WTC11 (cell line): Measurements from ENCODE around the gene SCD. TPM values are rescaled to one million over a fixed set of nuclear protein-coding genes. Genes with fewer than 3 reads are reported as not detected.

Source experiments
- ATAC-seq: fragments of 200-7000 bp; cut with Tn5 transposase; 2 replicates; pipeline ENCODE4 v1.10.0; 2021; ENCODE audit warnings: mild to moderate bottlenecking, moderate library complexity
- CTCF ChIA-PET: fragments of 300-600 bp; sonication (Branson Sonifier 250); formaldehyde crosslinking; loops from one replicate; lab custom pipeline; 2021; ENCODE audit warnings: antibody characterized with exemption; lab: Charles Lee
- POLR2A ChIA-PET: fragments of 350-600 bp; sonication (Branson Sonifier 250); formaldehyde crosslinking; loops from one replicate; lab custom pipeline; 2021; ENCODE audit warnings: antibody characterized with exemption; lab: Charles Lee
- DNase-seq: peaks from one replicate; pipeline ENCODE4 v3.0.0; 2021; ENCODE audit warnings: low spot score
- H3K27ac Mint-ChIP-seq: 2 replicates; pipeline ENCODE4 v1.8.0; 2021; ENCODE audit warnings: mixed read lengths
- H3K27me3 Mint-ChIP-seq: 2 replicates; pipeline ENCODE4 v1.8.0; 2021; ENCODE audit warnings: low read depth, mild to moderate bottlenecking, moderate library complexity, mixed read lengths
- H3K36me3 Mint-ChIP-seq: 2 replicates; pipeline ENCODE4 v1.8.0; 2021; ENCODE audit warnings: mixed read lengths
- H3K4me1 Mint-ChIP-seq: 2 replicates; pipeline ENCODE4 v1.8.0; 2022; ENCODE audit warnings: mixed read lengths
- H3K4me3 Mint-ChIP-seq: 2 replicates; pipeline ENCODE4 v1.8.0; 2021; ENCODE audit warnings: mild to moderate bottlenecking, moderate library complexity, mixed read lengths
- H3K9me3 Mint-ChIP-seq: 2 replicates; pipeline ENCODE4 v1.8.0; 2021; ENCODE audit warnings: mixed read lengths
- ARID4B ChIP-seq: sonication (generic); formaldehyde crosslinking; IDR thresholded peaks from 2 replicates; pipeline ENCODE4 v1.8.0; 2023; ENCODE audit warnings: missing genetic modification reagents, mild to moderate bottlenecking, borderline replicate concordance
- CDX4 ChIP-seq: fragments of 250-450 bp; sonication (Bioruptor Pico); IDR thresholded peaks from 2 replicates; pipeline ENCODE4 v1.9.0; 2021; ENCODE audit warnings: moderate library complexity, mild to moderate bottlenecking, inconsistent platforms, borderline replicate concordance
- E2F4 ChIP-seq: sonication (generic); formaldehyde crosslinking; IDR thresholded peaks from 2 replicates; pipeline ENCODE4 v1.8.1; 2022; ENCODE audit warnings: low read depth, mild to moderate bottlenecking, moderate library complexity, missing genetic modification reagents, borderline replicate concordance
- ETV6 ChIP-seq: sonication (generic); formaldehyde crosslinking; IDR thresholded peaks from 2 replicates; pipeline ENCODE4 v1.8.1; 2022; ENCODE audit warnings: mild to moderate bottlenecking, missing genetic modification reagents
- GRHL2 ChIP-seq: fragments of 250-450 bp; sonication (Bioruptor Pico); IDR thresholded peaks from 2 replicates; pipeline ENCODE4 v1.8.0; 2022; ENCODE audit warnings: mild to moderate bottlenecking, moderate library complexity; ENCODE audit not compliant: insufficient replicate concordance, severe bottlenecking
- IRF1 ChIP-seq: sonication (generic); formaldehyde crosslinking; IDR thresholded peaks from 2 replicates; pipeline ENCODE4 v1.8.0; 2023; ENCODE audit warnings: missing genetic modification reagents
- MYBL2 ChIP-seq: sonication (generic); formaldehyde crosslinking; IDR thresholded peaks from 2 replicates; pipeline ENCODE4 v1.8.1; 2023; ENCODE audit warnings: mild to moderate bottlenecking, moderate library complexity, missing genetic modification reagents
- NR1H2 ChIP-seq: sonication (generic); formaldehyde crosslinking; IDR thresholded peaks from 2 replicates; pipeline ENCODE4 v1.9.0; 2021; ENCODE audit warnings: mild to moderate bottlenecking, moderate library complexity, missing genetic modification reagents
- SMAD4 ChIP-seq: sonication (generic); formaldehyde crosslinking; IDR thresholded peaks from 2 replicates; pipeline ENCODE4 v1.8.0; 2022; ENCODE audit warnings: mild to moderate bottlenecking, missing genetic modification reagents
- SOX15 ChIP-seq: fragments of 250-450 bp; sonication (Bioruptor Pico); IDR thresholded peaks from 2 replicates; pipeline ENCODE4 v1.9.0; 2021; ENCODE audit warnings: mild to moderate bottlenecking
- SP1 ChIP-seq: sonication (generic); formaldehyde crosslinking; conservative IDR thresholded peaks from 2 replicates; pipeline ENCODE4 v1.8.1; 2022; ENCODE audit warnings: missing genetic modification reagents
- TEAD1 ChIP-seq: sonication (generic); formaldehyde crosslinking; IDR thresholded peaks from 2 replicates; pipeline ENCODE4 v1.8.0; 2022; ENCODE audit warnings: mild to moderate bottlenecking, missing genetic modification reagents
- TEAD4 ChIP-seq: sonication (generic); formaldehyde crosslinking; IDR thresholded peaks from 2 replicates; pipeline ENCODE4 v1.8.0; 2022; ENCODE audit warnings: mild to moderate bottlenecking, missing genetic modification reagents
- TP53 ChIP-seq: sonication (generic); formaldehyde crosslinking; IDR thresholded peaks from 2 replicates; pipeline ENCODE4 v1.8.1; 2023; ENCODE audit warnings: mild to moderate bottlenecking, missing genetic modification reagents
- ZNF219 ChIP-seq: sonication (generic); formaldehyde crosslinking; IDR thresholded peaks from 2 replicates; pipeline ENCODE4 v1.8.0; 2023; ENCODE audit warnings: missing genetic modification reagents, mild to moderate bottlenecking, borderline replicate concordance
- total RNA-seq: library from RNA; stranded (reverse); gene quantifications from 3 replicates; pipeline ENCODE4 v1.2.3, GENCODE V29; 2021
- TF ChIP-seq, protein P1 (sequence below): sonication (generic); formaldehyde crosslinking; IDR thresholded peaks from 2 replicates; pipeline ENCODE4 v1.8.1; 2022; ENCODE audit warnings: mild to moderate bottlenecking, moderate library complexity, missing genetic modification reagents
- TF ChIP-seq, protein P2 (sequence below): sonication (generic); formaldehyde crosslinking; IDR thresholded peaks from 2 replicates; pipeline ENCODE4 v1.8.1; 2023; ENCODE audit warnings: mild to moderate bottlenecking, missing genetic modification reagents, moderate library complexity
- TF ChIP-seq, protein P3 (sequence below): sonication (generic); formaldehyde crosslinking; IDR thresholded peaks from 2 replicates; pipeline ENCODE4 v1.8.0; 2022; ENCODE audit warnings: mild to moderate bottlenecking, missing genetic modification reagents
- TF ChIP-seq, protein P4 (sequence below): fragments of 200-600 bp; IDR thresholded peaks from 2 replicates; pipeline ENCODE4 v1.8.0; 2022; ENCODE audit warnings: antibody characterized with exemption
- TF ChIP-seq, protein P5 (sequence below): sonication (generic); formaldehyde crosslinking; IDR thresholded peaks from 2 replicates; pipeline ENCODE4 v1.8.1; 2022; ENCODE audit warnings: mild to moderate bottlenecking, missing genetic modification reagents, moderate library complexity, borderline replicate concordance

The SCD gene
- total RNA-seq, 1 experiment from 2014 or later = 556 TPM

GRCh38 chr10:100359529-100360150 is 12.6 kb downstream of the SCD start (continued):
- TF ChIP-seq, protein P1, sequence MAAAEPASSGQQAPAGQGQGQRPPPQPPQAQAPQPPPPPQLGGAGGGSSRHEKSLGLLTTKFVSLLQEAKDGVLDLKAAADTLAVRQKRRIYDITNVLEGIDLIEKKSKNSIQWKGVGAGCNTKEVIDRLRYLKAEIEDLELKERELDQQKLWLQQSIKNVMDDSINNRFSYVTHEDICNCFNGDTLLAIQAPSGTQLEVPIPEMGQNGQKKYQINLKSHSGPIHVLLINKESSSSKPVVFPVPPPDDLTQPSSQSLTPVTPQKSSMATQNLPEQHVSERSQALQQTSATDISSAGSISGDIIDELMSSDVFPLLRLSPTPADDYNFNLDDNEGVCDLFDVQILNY (CRISPR knock-in tag) = no peak
- no peak for TF ChIP-seq GRHL2 (CRISPR knock-in tag)
- TF ChIP-seq, protein P2, sequence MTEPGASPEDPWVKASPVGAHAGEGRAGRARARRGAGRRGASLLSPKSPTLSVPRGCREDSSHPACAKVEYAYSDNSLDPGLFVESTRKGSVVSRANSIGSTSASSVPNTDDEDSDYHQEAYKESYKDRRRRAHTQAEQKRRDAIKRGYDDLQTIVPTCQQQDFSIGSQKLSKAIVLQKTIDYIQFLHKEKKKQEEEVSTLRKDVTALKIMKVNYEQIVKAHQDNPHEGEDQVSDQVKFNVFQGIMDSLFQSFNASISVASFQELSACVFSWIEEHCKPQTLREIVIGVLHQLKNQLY (CRISPR knock-in tag) = no peak
- no peak for TF ChIP-seq ARID4B (CRISPR knock-in tag)
- TF ChIP-seq TEAD1 (CRISPR knock-in tag) = no peak
- no peak for TF ChIP-seq SOX15 (CRISPR knock-in tag)
- no peak for TF ChIP-seq ETV6
- TF ChIP-seq, protein P3, sequence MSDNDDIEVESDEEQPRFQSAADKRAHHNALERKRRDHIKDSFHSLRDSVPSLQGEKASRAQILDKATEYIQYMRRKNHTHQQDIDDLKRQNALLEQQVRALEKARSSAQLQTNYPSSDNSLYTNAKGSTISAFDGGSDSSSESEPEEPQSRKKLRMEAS (CRISPR knock-in tag) = no peak
- TF ChIP-seq, all 79 proteins: peak for 0

DNA sequence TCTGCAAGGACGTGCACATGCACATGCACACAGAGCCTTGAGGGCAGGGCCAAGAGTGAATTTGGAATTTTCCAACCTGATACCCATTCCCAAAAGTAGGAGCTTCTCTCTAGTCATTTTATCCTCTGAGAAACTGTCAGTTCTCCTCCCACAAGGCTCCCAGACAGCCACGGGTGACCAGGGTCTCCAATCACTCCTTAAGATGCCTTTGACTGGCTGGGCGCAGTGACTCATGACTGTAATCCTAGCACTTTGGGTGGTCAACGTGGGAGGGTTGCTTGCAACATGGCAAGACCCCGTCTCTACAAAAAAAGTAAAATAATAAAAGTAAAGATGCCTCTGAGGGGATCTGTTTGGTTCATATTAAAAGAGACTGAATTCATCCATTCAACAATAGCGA is 13.2 kb downstream of the SCD start:
- no peak overlapping the region; the same call in none of the 2 replicates for H3K27ac Mint-ChIP-seq
- ATAC-seq = no peak
- no peak for TF ChIP-seq TEAD4 (CRISPR knock-in tag)
- TF ChIP-seq, protein P4, sequence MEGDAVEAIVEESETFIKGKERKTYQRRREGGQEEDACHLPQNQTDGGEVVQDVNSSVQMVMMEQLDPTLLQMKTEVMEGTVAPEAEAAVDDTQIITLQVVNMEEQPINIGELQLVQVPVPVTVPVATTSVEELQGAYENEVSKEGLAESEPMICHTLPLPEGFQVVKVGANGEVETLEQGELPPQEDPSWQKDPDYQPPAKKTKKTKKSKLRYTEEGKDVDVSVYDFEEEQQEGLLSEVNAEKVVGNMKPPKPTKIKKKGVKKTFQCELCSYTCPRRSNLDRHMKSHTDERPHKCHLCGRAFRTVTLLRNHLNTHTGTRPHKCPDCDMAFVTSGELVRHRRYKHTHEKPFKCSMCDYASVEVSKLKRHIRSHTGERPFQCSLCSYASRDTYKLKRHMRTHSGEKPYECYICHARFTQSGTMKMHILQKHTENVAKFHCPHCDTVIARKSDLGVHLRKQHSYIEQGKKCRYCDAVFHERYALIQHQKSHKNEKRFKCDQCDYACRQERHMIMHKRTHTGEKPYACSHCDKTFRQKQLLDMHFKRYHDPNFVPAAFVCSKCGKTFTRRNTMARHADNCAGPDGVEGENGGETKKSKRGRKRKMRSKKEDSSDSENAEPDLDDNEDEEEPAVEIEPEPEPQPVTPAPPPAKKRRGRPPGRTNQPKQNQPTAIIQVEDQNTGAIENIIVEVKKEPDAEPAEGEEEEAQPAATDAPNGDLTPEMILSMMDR = no peak
- TF ChIP-seq GRHL2 (CRISPR knock-in tag) = no peak
- no peak for TF ChIP-seq SP1 (CRISPR knock-in tag)
- no peak for TF ChIP-seq IRF1 (CRISPR knock-in tag)
- TF ChIP-seq ZNF219 (CRISPR knock-in tag) = no peak
- no peak for TF ChIP-seq NR1H2 (CRISPR knock-in tag)
- TF ChIP-seq, protein P5, sequence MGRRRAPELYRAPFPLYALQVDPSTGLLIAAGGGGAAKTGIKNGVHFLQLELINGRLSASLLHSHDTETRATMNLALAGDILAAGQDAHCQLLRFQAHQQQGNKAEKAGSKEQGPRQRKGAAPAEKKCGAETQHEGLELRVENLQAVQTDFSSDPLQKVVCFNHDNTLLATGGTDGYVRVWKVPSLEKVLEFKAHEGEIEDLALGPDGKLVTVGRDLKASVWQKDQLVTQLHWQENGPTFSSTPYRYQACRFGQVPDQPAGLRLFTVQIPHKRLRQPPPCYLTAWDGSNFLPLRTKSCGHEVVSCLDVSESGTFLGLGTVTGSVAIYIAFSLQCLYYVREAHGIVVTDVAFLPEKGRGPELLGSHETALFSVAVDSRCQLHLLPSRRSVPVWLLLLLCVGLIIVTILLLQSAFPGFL = no peak
- no peak for TF ChIP-seq CDX4 (CRISPR knock-in tag)
- TF ChIP-seq TP53 (CRISPR knock-in tag) = no peak
- no peak for TF ChIP-seq E2F4
- no peak for TF ChIP-seq SMAD4 (CRISPR knock-in tag)
- no peak for TF ChIP-seq MYBL2
- TF ChIP-seq, all 79 proteins: peak for 0
- Mint-ChIP-seq H3K4me1 (peaks cover 47% of the 10 kb centered on the region), H3K9me3 (no peaks in the 10 kb centered on the region), H3K4me3 (no peak overlapping the region), H3K36me3 (peaks cover 73% of the 10 kb centered on the region), H3K27me3 (no peaks in the 10 kb centered on the region)
- DNase-seq = no peak
- ChIA-PET CTCF (interaction anchor here (1.3 kb wide), 1 partner anchor 11 kb away, joined by 4 read pairs; no protein-coding TSS in a partner anchor), POLR2A (interaction anchor here (1.5 kb wide), 1 partner anchor 13 kb away, joined by 5 read pairs; no protein-coding TSS in a partner anchor)
